ENCODE measurements around the gene SIGLEC11. TPM values are rescaled to one million over a fixed set of nuclear protein-coding genes. Genes with fewer than 3 reads are reported as not detected.

Gene SIGLEC11
- total RNA-seq, 4 donors from 2014 or later: 0.94 to 1.7 TPM; not detected in 2

DNA sequence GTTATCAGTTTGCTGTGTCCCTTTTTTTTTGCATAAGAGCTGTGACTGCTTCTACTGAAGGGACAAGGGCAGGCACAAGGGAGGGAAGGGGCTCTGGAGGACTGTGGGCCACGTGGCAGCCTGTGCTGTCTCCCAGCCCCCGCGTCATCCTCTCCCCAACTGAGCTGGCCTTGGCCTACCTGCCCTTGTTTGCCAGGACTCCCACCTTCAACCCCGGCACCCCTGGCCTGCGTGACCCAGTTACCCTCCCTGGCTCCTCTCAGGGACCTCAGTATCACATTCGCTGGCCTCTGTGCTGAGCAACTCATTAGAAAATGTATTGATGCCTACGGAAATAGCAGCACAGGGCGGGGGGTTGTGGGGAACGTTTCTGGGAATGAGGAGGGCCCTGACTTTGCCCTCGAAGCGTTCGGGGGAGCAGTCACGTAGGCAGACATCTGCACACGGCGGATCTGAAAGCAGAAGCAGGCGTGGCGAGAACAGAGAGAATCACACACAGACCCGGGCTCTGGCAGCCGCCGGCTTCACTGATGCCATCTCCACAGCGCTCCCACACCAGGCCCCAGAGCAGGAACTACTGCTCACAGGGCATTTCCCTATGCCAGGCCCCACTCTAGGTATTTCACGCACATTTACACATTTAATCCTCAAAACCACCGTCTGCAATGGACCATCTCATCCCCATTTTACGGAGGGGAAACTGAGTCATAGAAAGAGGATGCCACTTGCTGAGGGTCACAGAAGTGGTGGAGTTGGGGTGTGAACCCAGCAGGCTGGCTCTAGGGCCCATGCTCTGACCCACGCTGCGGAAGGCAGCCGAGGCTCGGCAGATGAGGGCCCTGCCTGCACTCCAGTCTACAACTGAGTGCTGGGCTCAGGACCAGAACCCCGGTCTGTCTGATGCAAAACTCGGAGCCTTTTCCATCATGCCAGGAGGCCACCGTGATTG lies 37.6 kb downstream of the SIGLEC11 start:
- peaks cover 0 to 44% (median 0%) of the 10 kb centered on the region in 3 donors for H3K36me3 ChIP-seq
- H3K27ac ChIP-seq: peak overlapping the region in 1 of 4 donors; percentile 7
- peak in 2 of 3 donors; percentile 36 to 62 for DNase-seq
- H3K4me3 ChIP-seq: no peak overlapping the region
- H3K9me3 ChIP-seq: no peaks in the 10 kb centered on the region
- TF ChIP-seq, protein P1, sequence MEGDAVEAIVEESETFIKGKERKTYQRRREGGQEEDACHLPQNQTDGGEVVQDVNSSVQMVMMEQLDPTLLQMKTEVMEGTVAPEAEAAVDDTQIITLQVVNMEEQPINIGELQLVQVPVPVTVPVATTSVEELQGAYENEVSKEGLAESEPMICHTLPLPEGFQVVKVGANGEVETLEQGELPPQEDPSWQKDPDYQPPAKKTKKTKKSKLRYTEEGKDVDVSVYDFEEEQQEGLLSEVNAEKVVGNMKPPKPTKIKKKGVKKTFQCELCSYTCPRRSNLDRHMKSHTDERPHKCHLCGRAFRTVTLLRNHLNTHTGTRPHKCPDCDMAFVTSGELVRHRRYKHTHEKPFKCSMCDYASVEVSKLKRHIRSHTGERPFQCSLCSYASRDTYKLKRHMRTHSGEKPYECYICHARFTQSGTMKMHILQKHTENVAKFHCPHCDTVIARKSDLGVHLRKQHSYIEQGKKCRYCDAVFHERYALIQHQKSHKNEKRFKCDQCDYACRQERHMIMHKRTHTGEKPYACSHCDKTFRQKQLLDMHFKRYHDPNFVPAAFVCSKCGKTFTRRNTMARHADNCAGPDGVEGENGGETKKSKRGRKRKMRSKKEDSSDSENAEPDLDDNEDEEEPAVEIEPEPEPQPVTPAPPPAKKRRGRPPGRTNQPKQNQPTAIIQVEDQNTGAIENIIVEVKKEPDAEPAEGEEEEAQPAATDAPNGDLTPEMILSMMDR (IDR thresholded peaks at IDR 0.05): no peak
- TF ChIP-seq POLR2A (IDR thresholded peaks at IDR 0.05): no peak
- H3K27me3 ChIP-seq: no peaks in the 10 kb centered on the region
- peaks cover 0 to 18% (median 6%) of the 10 kb centered on the region in 4 donors for H3K4me1 ChIP-seq

- Histone ChIP-seq H3K27ac (peak overlapping the region in 1 of 4 donors; percentile 42), H3K36me3 (peaks cover 0 to 47% (median 0%) of the 10 kb centered on the region in 3 donors), H3K9me3 (no peaks in the 10 kb centered on the region), H3K4me3 (no peak overlapping the region), H3K27me3 (no peaks in the 10 kb centered on the region), H3K4me1 (peaks cover 0 to 6% (median 4%) of the 10 kb centered on the region in 4 donors)
- TF ChIP-seq, protein P1 (IDR thresholded peaks at IDR 0.05): no peak
- no peak for TF ChIP-seq POLR2A (IDR thresholded peaks at IDR 0.05)
- no peak for DNase-seq
These were observed 38.8 kb downstream of the SIGLEC11 start for GRCh38 chr19:49921871-49922795.

GRCh38 chr19:49920624-49921363 lies 40.2 kb downstream of the SIGLEC11 start:
- no peak for DNase-seq
- TF ChIP-seq POLR2A (IDR thresholded peaks at IDR 0.05): no peak
- TF ChIP-seq, protein P1 (IDR thresholded peaks at IDR 0.05): no peak
- Histone ChIP-seq H3K27ac (peak overlapping the region in 1 of 4 donors; percentile 42), H3K9me3 (no peaks in the 10 kb centered on the region), H3K4me3 (no peak overlapping the region), H3K27me3 (no peaks in the 10 kb centered on the region), H3K36me3 (peaks cover 0 to 55% (median 0%) of the 10 kb centered on the region in 3 donors), H3K4me1 (peaks cover 0 to 4% (median 3%) of the 10 kb centered on the region in 4 donors)

- Histone ChIP-seq H3K4me1 (peaks cover 0 to 3% (median 2%) of the 10 kb centered on the region in 4 donors), H3K27me3 (no peaks in the 10 kb centered on the region), H3K36me3 (peaks cover 0 to 59% (median 0%) of the 10 kb centered on the region in 3 donors), H3K9me3 (no peaks in the 10 kb centered on the region), H3K4me3 (no peak overlapping the region), H3K27ac (no peak overlapping the region)
- no peak for TF ChIP-seq POLR2A (IDR thresholded peaks at IDR 0.05)
- TF ChIP-seq, protein P1 (IDR thresholded peaks at IDR 0.05): no peak
- DNase-seq: no peak
These were observed 42.9 kb downstream of the SIGLEC11 start for GRCh38 chr19:49918089-49918488.
